ENCODE measurements around the gene WASHC2C. TPM values are rescaled to one million over a fixed set of nuclear protein-coding genes. Genes with fewer than 3 reads are reported as not detected.
A peak's percentile ranks its signal among the peaks of the same experiment; 100 is the strongest.
"Not testable (repeated sequence)": the region's sequence is repeated elsewhere in the genome, so short reads cannot be mapped to it uniquely, and the experiment has no call there.

WASHC2C gene
- total RNA-seq, 1 experiment from 2014 or later: 13.9 TPM

DNA sequence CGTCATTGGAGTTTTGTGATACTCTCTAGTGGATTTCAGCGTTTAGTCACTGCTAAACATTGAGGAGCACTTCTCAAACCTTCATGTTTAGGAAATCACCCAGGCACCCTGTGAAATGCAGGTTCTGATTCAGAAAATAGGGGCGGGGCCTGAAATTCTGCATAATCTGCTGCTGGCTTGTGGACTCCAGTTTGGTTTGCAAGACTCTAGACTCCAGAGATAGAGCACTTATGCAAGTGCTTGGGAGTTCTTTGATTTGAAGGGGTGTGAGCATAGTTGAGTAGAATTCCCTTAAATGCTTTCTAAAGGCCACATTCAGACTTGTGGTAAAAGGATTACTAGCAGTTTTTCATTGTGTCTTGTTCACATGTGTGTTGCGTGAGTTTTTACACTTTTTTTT, 41.3 kb downstream of the WASHC2C start:
- not testable (repeated sequence) for DNase-seq (ENCODE audit: low spot score)

DNA sequence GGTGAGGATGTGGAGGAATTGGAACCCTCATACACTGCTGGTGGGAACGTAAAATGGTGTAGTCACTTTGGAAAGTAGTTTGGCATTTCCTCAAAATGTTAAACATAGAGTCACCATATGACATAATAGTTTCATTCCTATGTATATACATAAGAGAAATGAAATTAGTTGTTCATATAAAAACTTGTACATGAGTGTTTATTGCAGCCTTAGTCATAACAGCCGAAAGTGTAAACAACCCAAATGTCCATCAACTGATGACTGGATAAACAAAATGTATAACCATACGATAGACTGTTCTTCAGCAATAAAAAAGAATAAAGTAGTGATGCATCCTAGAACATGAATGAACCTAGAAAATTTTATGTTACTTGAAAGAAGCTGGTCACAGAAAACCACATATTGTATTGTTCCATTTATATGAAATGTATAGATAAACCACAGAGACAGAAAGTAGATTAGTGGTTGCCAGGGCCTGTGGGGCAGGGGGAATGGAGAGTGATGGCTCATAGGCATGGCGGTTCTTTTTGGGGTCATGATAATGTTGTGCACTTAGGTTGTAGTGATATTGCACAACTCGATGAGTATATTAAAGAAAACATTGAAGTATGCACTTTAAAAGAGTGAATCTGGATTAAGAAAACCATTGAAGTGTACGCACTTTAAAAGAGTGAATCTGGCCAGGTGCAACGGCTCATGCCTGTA, 44.8 kb downstream of the WASHC2C start:
- DNase-seq (ENCODE audit: low spot score): not testable (repeated sequence)

DNA sequence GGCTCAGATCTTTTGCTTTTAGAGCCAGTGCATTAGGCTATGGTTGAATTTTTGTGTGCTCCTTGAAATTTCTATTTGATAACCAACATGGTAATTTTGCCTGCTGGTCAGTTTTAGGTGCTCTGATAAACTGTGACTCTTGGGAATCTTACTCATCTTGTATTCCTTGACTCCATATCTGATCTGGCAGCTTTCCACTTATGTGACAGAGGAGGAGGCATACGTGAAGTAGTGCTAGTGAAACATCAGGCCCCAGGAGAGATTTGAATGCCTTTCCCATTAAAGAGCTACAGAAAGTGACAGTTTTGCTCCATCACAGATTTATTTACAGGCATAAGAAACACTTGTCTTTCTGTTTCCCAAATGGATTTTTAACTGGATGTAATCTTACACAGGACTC, 59.2 kb downstream of the WASHC2C start:
- DNase-seq (ENCODE audit: low spot score): not testable (repeated sequence)

DNA sequence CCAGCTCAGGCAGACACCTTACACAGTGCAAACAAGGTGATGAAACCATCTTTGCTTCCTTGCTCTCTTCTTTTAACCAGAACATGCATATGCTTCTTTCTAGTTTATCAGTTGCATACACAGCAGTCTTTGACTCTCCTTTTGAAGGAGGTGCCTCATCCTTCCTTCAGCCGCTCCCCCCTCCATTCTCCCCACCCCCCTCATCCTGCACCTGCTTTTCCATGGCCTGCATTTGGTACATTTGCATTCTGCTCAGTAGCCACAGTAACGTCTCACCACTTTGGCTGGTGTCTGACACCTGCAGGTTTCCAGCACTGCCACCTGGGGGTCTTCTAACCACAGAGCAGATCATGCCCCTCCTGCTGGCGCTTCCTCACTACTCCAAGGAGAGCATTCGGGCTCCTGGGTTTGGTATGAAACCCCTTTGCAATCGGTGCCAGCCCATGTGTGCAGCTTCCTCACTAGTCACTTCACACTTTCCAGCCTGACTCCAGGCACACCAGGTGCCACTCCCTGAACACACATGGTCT, 60.2 kb downstream of the WASHC2C start:
- DNase-seq (ENCODE audit: low spot score): not testable (repeated sequence)

DNA sequence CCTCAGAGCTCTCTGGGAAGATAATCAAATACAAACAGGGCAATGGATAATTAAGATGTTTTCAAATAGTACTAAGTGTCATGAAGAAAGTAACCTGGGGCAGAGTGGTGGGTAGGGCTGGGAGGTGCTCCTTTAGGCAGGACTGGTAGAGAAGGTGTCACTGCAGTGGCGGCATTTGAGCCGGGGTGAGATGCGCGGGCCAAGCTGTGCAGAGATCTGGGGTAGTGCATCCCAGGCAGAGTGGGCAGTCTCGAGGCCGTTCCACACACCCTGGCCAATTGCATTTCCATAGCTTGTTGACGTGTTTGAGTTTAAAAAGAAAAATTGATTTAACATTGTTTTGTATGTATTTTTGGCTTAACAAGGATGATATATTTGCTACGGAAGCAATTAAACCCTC, 62.9 kb downstream of the WASHC2C start:
- not testable (repeated sequence) for DNase-seq (ENCODE audit: low spot score)

DNA sequence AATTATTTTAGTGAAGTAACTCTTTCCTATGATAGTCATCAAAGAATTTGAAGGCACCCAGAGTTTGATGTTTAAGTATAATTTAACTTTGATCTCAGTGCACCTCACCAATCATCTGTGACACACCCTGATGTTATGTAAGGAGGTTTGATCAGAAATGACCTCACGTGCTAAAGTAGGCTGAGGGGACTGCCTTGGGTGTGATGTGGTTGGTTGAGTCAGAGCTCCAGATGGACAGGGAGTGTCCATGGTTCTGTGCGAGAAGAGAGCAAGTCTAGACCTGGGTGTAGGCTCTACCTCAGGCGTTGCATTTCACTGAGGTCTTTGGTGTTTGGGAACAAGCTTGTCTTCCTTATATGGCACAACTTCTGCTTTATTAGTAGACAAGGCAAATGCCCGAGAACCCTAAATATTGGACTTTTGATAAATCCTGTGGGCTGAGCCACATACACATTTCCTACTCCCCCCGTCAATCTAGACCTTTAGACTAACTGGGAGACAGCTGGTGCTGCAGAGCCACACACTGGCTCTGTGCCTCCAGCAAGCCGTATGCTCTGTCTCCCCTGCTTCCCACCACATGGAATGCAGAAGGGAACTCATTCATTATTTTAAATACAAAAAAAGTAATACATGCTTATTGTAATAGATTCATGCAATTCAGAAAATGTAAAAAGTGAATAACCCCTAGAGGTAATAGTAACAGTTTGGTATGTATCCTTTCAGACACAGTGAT, 63.8 kb downstream of the WASHC2C start:
- not testable (repeated sequence) for DNase-seq (ENCODE audit: low spot score)

DNA sequence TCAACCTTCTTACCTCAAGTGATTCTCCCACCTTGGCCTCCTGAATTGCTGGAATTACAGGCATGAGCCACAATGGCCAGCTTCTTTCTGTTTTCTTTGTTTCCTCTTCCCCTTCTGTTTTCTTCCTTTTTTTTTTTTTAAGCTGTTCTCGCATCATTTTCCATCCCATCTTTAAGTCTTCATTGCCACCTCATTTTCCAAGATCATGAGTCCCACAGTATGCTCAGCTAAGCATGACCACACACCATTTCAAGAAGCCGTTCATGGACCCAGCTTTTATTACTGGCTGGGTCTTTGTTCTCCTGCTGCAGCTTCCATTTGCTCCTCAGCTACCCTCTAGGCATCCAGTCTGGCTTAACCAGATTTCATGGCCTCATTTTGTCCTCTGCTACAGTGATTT, 67.7 kb downstream of the WASHC2C start:
- not testable (repeated sequence) for DNase-seq (ENCODE audit: low spot score)

DNA sequence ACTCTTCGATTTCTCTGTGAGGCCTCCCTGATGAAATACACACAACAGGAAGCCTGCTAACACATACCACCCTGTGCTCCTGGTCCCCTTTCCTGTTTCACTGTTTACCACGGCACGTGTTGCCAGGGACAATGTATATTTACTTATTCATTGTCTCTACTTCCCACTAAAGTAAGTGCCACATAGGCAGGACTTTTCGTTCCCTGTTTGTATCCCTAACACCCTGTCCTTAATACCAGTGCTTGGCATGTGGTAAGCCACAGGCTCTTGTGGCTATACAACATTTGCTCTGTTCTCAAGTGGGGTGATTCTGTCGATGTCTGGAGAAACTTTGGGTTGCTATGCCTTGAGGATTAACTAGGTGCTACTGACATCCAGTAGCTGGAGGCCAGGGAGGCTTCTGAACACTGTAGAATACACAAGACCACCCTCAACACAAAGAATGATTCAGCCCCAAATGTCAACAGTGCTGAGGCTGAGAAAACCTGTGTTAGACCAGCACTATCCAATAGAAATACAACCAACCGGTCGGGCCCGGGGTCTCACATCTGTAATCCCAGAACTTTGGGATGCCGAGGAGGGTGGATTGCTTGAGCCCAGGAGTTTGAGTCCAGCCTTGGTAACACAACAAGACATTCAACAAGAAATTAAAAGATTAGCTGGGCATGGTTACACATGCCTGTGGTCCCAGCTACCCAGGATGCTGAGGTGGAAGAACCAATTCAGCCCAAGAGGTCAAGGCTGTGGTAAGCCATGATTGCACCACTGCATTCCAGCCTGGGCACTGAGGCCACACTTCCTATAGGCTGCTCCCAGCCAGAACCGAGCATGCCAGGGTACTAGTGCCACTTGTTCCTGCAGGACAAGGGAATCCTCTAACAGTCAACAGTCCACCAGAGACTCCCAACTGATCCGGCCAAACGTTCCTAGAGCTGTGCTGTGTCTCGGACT, 76.3 kb downstream of the WASHC2C start:
- DNase-seq (ENCODE audit: low spot score): peak; percentile 4

DNA sequence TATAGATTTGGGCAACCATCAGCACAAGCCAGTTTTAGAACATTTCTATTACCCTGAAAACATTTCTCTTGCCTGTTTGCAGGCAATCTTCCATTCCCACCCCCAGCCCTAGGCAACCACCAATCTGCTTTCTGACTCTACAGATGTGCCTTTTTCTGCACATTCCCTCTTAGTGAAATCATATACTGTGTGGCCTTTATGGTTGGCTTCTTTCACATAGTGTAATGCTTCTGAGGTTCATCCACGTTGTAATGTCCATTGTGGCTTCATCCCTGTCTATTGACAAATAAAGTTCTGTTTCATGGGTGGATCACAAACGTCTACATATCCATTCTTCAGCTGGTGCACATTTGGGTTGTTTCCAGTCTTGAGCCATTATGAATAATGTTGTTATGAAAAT, 77.9 kb downstream of the WASHC2C start:
- DNase-seq (ENCODE audit: low spot score): not testable (repeated sequence)

DNA sequence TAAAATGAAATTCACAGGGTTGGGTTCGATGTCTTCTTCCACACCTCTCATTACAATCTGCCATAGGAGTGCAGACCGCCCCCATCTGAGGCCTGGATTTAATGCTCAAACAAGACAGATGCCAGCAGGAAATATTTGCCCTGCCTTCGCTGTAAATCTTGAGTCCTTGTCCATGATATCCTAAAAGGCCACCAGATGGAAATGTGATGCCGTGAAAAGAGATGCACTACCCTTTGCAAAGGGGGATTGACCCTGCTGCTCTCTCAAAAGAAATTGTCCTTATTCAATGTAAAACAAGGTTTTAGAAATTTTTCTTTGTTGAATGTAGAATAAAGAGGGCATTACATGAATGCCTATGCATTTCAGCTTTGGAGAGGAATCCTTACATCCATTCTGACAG, 82.8 kb downstream of the WASHC2C start:
- no peak for DNase-seq (ENCODE audit: low spot score)

DNA sequence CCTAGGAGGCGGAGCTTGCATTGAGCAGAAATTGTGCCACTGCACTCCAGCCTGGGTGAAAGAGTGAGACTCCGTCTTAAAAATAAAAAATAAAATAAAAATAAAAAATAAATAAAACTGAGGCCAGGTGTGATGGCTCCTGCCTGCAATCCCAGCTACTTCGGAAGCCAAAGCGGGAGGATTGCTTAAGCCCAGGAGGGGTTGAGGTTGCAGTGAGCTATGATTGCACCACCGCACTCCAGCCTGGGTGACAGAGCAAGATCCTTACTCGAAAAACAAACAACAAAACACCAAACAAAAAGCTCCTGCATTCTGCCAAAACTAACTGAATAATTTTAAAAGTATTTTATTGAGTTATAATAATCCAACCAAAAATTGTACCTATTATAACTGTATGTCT, 84.0 kb downstream of the WASHC2C start:
- no peak for DNase-seq (ENCODE audit: low spot score)

DNA sequence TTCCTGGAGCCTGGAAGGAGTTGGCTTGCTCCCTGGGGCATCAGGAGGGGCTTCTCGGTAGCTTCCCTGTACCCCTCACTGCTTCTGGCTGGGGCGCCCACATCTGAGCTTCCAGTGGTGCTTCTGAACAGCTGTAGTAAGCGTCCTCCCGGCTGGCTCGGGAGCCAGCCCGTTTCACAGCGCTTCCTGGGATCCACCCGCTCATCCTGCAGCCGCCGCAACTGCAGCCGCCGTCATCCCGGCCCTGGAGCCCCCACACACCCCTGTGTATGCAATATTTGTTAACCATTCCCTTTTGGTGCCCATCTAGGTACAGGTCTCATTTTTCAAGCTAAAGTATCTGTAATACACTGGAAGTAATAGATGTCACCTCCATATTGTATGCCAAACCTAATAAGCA, 85.9 kb downstream of the WASHC2C start:
- DNase-seq (ENCODE audit: low spot score): not testable (repeated sequence)

DNA sequence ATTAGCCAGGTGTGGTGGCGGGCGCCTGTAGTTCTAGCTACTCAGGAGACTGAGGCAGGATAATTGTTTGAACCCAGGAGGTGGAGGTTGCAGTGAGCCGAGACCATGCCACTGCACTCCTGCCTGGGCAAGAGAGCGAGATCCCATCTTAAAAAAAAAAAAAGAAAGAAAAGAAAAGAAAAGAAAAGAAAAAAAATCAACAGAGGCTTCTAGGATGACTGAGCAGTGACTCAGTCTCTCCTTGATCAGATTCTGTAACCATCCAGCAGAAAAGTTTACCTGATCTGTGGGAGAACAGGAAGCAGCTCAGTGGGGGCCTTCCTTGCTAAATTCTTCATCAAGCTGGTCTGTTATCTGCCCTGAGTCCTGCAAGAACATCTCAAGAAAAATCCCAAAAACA, 87.1 kb downstream of the WASHC2C start:
- not testable (repeated sequence) for DNase-seq (ENCODE audit: low spot score)

DNA sequence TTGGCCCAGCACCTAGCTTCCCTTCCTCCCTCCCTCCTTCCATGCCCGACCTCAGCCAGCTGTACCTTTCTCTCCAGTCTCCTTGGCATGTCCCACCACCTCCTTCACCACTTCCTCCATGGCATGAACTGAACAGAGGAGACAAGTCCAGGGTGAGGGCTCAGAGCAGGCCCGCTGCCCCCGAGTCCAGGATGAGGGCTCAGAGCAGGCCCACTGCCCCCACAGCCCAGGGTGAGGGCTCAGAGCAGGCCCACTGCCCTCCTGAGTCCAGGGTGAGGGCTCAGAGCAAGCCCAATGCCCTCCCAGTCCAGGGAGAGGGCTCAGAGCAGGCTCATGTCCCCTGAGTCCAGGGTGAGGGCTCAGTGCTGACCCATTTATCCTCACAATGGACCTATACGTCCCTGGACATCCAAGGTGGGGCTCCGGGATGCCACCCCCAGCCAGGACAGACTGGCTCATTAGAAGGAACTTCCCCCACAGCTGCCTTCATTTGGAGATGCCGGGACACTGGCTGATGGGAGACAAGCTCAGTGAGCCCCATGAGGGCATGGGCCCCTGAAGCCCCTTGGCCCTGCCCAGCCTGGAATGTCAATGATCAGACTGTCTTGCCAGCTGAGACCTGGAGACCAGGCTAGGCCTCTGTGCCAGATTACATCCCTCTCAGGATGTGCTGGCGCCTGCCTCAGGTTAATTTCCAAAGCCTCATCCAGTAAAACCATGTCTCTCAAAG, 90.2 kb downstream of the WASHC2C start:
- DNase-seq (ENCODE audit: low spot score): no peak

DNA sequence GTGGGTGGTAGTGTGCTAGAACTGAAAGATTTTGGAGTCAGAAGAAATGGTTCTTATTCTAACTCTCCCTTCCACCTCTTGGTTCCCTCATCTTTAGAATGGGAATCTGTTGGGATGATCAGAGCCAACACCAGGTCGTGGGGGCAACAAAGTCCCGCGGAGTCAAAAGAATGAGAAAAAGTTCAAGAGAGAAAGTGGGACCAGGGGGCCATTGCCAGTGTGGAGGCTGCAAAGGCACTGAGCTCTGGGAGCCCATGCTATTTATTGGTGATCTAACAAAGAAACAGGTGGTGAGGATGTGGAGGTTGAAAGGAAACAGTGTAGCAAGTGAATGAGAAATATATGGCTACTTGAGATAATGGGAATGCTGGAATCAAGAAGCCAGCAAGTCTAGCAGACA, 90.8 kb downstream of the WASHC2C start:
- DNase-seq (ENCODE audit: low spot score): no peak

DNA sequence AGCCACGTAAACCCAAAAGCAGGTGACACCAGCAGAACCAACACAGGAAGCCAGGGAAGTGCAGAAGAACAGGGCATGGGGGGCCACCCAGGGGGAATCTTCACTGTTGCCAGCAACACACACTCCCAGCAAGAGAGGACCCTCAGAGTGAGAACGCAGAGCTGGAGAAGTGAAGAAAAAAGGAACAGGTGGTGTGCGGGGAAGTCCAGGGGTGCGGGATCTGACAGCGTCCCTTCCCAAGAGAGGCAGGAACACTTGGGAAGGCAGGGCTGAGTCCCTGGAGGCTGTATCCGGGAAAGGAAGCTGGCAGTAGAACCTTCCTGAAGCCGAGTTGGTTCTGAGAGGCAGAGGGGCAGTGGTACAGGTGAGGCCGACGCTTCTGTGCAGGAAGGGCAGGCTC, 92.5 kb downstream of the WASHC2C start:
- no peak for DNase-seq (ENCODE audit: low spot score)

DNA sequence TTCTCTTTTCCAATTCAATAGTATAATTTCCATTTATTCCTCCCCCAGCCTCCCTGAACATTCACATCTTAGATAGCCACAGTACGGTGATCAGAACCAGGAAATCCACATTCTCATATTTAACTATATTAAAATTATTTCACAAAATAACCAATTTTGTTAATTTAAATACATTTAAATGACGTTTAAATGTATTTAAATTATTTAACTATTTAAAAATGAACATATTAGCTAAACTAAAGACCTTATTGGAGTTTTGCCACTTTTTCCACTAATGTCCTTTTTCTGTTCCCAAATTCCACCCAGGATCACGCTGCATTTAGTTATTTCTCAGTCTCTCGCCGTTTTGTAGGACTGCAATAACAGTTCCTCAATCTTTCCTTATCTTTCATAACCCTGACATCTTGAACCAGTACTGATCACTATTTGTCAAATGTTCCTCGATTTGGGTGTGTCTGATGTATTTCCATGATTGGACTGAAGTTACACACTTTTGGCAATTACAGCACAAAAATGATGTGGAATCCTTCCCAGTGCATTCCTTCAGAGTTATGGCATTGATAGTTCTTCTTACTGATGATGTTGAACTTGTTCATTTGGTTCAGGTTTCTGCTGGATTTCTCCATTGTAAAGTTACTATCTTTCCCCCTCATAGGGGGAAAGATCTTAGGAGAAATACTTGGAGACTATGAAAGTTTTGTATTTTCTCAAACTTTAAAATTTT, 93.2 kb downstream of the WASHC2C start:
- DNase-seq (ENCODE audit: low spot score): not testable (repeated sequence)

DNA sequence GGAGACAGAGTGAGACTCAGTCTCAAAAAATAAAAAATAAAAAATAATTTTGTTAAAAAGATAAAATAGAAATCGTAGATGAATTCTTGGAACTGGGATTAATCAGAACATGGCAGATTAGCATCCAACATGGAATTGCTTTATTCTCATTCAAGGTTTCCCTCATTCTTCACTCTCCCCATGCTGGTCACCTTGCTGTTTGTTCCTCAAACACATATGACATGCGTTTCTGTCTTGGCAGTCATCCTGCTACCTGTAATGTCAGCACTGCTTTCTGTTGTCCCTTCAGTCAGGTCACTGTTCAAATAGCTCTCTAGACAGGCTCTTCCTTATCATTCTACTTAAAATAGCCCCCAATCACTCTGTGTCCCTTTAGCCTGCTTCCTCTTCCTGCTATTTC, 95.9 kb downstream of the WASHC2C start:
- not testable (repeated sequence) for DNase-seq (ENCODE audit: low spot score)

Data from HT-29 (cell line).